ENCODE data around the gene TRAPPC6A. TPM values are rescaled to one million over a fixed set of nuclear protein-coding genes. Genes with fewer than 3 reads are reported as not detected.

TRAPPC6A gene
- total and polyA plus RNA-seq, 2 experiments from 2014 or later: 29.4 to 74.7 TPM

GRCh38 chr19:45206328-45206727, 28.3 kb upstream of the TRAPPC6A start:
- no peaks in the 10 kb centered on the region for H3K9me2 ChIP-seq (ENCODE audit: insufficient read depth)
- no peaks in the 10 kb centered on the region for H3K79me2 ChIP-seq (replicated peaks; ENCODE audit: insufficient read depth)
- peaks cover under 1% of the 10 kb centered on the region; the same call in 1 of the 2 replicates for H3K4me1 ChIP-seq (ENCODE audit: insufficient read depth)
- TF ChIP-seq NANOG (IDR thresholded peaks at IDR 0.05; ENCODE audit: borderline replicate concordance): no peak
- no peak for TF ChIP-seq CTCF (conservative IDR thresholded peaks at IDR 0.05; ENCODE audit: low read depth in 2 of 2)
- no peak for TF ChIP-seq JUNB (IDR thresholded peaks at IDR 0.05; ENCODE audit: unreplicated experiment)
- TF ChIP-seq ZNF331 (CRISPR knock-in tag; IDR thresholded peaks at IDR 0.05; ENCODE audit: low read depth): no peak
- no peak for TF ChIP-seq EZH2phosphoT487 (IDR thresholded peaks at IDR 0.05; ENCODE audit: unreplicated experiment)
- no peak for TF ChIP-seq ZNF462 (CRISPR knock-in tag; IDR thresholded peaks at IDR 0.05)
- no peak for TF ChIP-seq POLR2AphosphoS5 (IDR thresholded peaks at IDR 0.05; ENCODE audit: low read depth)
- TF ChIP-seq EZH2 (IDR thresholded peaks at IDR 0.05; ENCODE audit: low read depth, unreplicated experiment): no peak
- TF ChIP-seq ETS1 (IDR thresholded peaks at IDR 0.05): no peak
- no peak for TF ChIP-seq REST (IDR thresholded peaks at IDR 0.05; ENCODE audit: unreplicated experiment)
- TF ChIP-seq STAT1 (IDR thresholded peaks at IDR 0.05; ENCODE audit: unreplicated experiment): no peak
- TF ChIP-seq ZNF114 (CRISPR knock-in tag; IDR thresholded peaks at IDR 0.05): no peak
- ATAC-seq (no peak), DNase-seq (ENCODE audit: low spot score) (no peak)
- H3K4me2 ChIP-seq: no peak overlapping the region
- no peaks in the 10 kb centered on the region for H3K9me3 Mint-ChIP-seq
- no peaks in the 10 kb centered on the region for H3K36me3 Mint-ChIP-seq (ENCODE audit: low read depth)
- H3K27me3 ChIP-seq (ENCODE audit: insufficient read depth): no peaks in the 10 kb centered on the region
- H3K36me3 ChIP-seq (ENCODE audit: insufficient read depth): no peaks in the 10 kb centered on the region
- H3F3A ChIP-seq (replicated peaks; ENCODE audit: low read depth): no peaks in the 10 kb centered on the region
- H3K27me3 Mint-ChIP-seq (ENCODE audit: insufficient read depth, low read depth, poor library complexity): peaks cover 5% of the 10 kb centered on the region
- H3K27ac Mint-ChIP-seq: no peak overlapping the region
- H2AFZ ChIP-seq: no peak overlapping the region
- no peak overlapping the region for H3K4me3 ChIP-seq
- no peak overlapping the region for H3K4me3 Mint-ChIP-seq
- H3K4me1 Mint-ChIP-seq: no peaks in the 10 kb centered on the region; the same call in 2 of the 3 replicates
- H3K27ac ChIP-seq (ENCODE audit: low read depth): no peak overlapping the region
- no peaks in the 10 kb centered on the region for H4K20me1 ChIP-seq (replicated peaks; ENCODE audit: insufficient read depth)
